Measurements from ENCODE around the gene YAF2.

The YAF2 gene

DNA sequence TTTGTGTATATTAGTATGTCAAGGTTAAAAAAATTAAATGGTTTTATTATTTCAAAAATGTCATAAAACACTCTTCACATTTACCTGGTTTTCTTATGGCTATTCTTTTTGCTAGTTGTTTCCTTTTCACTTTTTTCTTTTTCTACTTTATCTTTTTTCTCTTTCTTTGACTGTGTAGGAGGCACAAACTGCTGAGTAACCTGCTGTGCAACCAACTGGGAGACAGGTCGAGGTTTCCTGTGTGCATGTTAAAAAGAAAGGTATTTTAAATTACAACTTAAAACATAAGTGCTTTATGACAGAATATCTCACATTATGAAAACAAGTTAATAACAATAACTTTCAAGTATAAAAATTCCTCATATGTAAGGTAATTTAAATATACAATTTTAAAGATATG lies 76.5 kb downstream of the YAF2 start:
- FAIRE-seq (peak; percentile 9), DNase-seq (ENCODE audit: extremely low spot score, insufficient read length, low read depth) (no peak)

GRCh38 chr12:42156232-42156631 lies 81.8 kb downstream of the YAF2 start:
- DNase-seq (ENCODE audit: extremely low spot score, insufficient read length, low read depth), result no peak
- FAIRE-seq, result no peak

GRCh38 chr12:42145552-42146215 lies 92.4 kb downstream of the YAF2 start:
- no peak for DNase-seq (ENCODE audit: extremely low spot score, insufficient read length, low read depth)
- no peak for FAIRE-seq

DNA sequence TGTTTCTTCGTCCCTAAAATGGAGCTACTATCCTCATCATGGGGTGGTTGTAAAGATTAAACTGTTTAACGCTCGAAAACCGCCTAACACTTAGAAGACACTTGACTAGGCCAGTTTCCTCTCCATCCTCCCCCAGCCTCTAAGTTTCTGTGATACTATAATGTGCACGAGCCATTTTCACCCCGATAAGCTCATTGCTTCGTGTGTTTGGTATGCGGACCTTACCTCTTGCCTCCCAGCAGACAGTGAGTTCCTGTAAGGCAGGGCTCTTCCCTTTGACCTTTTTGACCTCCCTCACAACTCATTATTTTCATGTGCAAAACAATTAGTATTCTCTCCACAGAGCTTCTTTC lies 92.9 kb downstream of the YAF2 start:
- FAIRE-seq (no peak), DNase-seq (ENCODE audit: extremely low spot score, insufficient read length, low read depth) (no peak)

GRCh38 chr12:42144408-42145196 lies 93.4 kb downstream of the YAF2 start, which contains the start of gene GXYLT1:
Gene GXYLT1 (minus strand): TSS chr12:42144874. CDS start chr12:42144646, 228 bp downstream.
- FAIRE-seq, result peak; percentile 92
- peak; percentile 88 for DNase-seq (ENCODE audit: extremely low spot score, insufficient read length, low read depth)

DNA sequence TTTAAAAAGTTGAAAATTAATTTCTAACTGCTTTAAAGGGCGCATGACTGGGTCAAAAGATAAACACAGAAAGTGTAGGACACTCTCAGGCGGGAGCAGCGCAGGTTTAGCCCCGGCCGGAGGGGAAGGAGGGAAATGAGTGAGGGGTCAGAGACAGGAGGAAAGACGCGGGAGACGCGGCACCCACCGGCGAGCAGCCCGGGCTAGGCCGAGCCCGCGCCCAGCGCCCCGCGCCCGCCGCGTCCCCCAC lies 94.0 kb downstream of the YAF2 start:
- DNase-seq (ENCODE audit: extremely low spot score, insufficient read length, low read depth) (no peak), FAIRE-seq (no peak)

DNA sequence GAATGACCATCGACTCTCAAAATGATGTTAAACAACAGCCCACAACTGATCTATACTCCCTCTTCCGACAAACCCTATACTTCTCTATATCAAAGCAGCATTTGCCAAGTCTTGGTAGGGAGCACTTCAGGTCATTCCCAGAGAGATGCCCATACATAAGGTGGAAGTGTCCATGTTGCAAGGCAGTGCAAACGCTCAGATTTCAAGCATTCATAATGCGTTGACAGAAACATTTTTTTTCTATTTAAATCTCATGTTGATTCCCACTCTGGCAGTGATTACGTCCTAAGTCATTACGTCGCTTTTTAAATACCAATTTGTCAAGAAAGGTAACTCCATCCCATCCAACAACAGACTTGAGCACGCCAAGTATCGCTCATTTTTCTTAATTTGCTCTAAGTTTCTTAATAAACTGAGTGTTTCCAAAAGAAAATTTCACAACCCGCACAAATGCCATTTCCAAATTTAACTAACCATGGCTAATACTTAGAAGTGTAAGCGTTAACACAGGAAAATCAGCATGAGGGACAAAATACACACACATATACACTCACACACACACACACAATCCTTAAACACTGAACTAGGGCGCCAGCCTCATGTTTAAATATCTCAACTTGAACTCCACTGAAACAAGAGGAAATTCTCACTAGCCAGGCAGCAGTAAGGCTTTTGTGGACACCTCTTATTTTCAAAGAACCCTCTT lies 94.4 kb downstream of the YAF2 start:
- FAIRE-seq (peak; percentile 59), DNase-seq (ENCODE audit: extremely low spot score, insufficient read length, low read depth) (no peak)

DNA sequence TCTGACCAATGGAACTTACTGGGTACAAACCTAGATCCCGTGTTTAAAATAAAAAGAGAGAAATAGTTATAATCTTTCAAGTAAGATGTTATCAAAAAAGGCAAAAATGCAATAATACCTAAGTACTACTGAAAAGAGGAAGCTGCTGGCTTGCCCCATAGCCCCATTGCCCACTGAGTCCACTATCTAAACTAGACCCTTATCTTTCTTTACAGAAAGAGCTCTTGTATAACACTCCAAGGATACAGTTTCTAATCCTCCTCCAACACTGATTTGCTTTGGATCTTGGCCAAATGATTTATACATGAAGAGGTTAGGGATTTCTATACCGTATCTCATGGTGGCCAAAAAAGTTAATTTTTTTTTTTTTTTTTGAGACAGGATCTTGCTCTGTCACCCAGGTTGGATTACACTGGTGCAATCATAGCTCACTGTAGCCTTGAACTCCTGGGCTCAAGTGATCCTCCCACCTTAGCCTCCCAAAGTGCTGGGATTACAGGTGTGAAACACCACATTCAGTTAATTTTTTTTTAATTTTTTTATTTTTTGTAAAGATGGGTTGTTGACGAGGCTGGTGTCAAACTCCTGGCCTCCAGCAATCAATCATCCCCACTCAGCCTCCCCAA lies 96.0 kb downstream of the YAF2 start:
- no peak for FAIRE-seq
- no peak for DNase-seq (ENCODE audit: extremely low spot score, insufficient read length, low read depth)

- FAIRE-seq, result no peak
Measured at GRCh38 chr12:42140901-42141300, 97.1 kb downstream of the YAF2 start.

GRCh38 chr12:42135259-42135814 lies 102.7 kb downstream of the YAF2 start:
- DNase-seq (ENCODE audit: extremely low spot score, insufficient read length, low read depth), result no peak

More at GRCh38 chr12:42140901-42141300, 97.1 kb downstream of the YAF2 start:
- DNase-seq (ENCODE audit: extremely low spot score, insufficient read length, low read depth), result no peak

GRCh38 chr12:42130672-42131402 lies 107.2 kb downstream of the YAF2 start:
- FAIRE-seq, result no peak
- DNase-seq (ENCODE audit: extremely low spot score, insufficient read length, low read depth), result no peak

More at GRCh38 chr12:42135259-42135814, 102.7 kb downstream of the YAF2 start:
- no peak for FAIRE-seq

DNA sequence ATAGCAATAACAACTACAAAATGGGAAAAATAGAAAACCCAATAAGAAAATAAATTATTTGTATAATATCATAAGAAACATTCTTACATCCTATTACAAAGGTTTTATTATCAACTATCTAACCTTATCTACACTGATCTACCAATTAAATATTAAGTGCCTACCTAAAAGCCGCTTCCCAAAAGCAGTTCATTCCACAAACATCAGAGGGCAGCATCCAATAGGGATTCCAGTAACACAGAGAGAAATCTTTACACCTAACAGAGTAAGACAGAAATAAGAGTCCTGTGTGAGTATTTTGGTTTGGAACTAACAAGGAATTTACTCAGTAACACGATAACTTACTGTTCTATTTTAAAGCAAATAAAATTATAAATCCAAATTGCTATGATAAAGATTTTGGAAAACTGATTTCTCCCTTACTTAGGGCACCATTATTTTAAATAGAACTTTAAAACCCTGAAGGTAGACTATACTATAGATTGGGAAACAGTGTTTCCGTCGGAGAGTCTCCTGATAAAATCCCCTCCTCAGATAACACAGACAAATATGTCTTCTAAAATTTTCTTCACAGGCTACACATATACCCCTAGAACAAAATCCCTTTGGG lies 108.3 kb downstream of the YAF2 start:
- no peak for DNase-seq (ENCODE audit: extremely low spot score, insufficient read length, low read depth)
- FAIRE-seq, result peak; percentile 36

GRCh38 chr12:42128888-42129287 lies 109.2 kb downstream of the YAF2 start:
- DNase-seq (ENCODE audit: extremely low spot score, insufficient read length, low read depth) (no peak), FAIRE-seq (no peak)

GRCh38 chr12:42128327-42128726 lies 109.7 kb downstream of the YAF2 start:
- DNase-seq (ENCODE audit: extremely low spot score, insufficient read length, low read depth) (no peak), FAIRE-seq (no peak)

GRCh38 chr12:42126963-42127362 lies 111.1 kb downstream of the YAF2 start:
- FAIRE-seq, result no peak
- DNase-seq (ENCODE audit: extremely low spot score, insufficient read length, low read depth), result no peak

DNA sequence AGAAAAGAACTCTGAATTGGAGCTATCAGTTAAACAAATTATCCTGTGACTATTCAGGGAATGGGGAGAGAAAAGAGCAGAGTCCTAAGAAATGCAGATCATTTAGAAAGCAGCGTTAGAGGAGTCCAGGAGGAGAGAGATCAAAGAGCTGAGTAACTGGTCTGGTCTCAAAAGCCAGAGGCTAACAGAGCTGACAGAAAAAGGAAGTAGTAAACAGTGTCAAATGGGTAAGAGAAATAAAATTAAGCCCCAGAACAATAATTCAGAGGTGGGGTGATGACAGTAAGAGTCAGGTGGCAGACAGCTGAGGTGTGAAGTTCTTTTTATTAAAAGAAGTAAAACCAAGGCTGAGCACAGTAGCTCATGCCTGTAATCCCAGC lies 112.7 kb downstream of the YAF2 start:
- DNase-seq (ENCODE audit: extremely low spot score, insufficient read length, low read depth) (no peak), FAIRE-seq (peak; percentile 36)

GRCh38 chr12:42124764-42125387 lies 113.2 kb downstream of the YAF2 start:
- FAIRE-seq, result peak; percentile 33
- no peak for DNase-seq (ENCODE audit: extremely low spot score, insufficient read length, low read depth)

- FAIRE-seq (peak; percentile 24), DNase-seq (ENCODE audit: extremely low spot score, insufficient read length, low read depth) (no peak)
Measured at GRCh38 chr12:42119085-42119633, 118.9 kb downstream of the YAF2 start.
